Measurements from ENCODE around the gene RNF20. TPM values are rescaled to one million over a fixed set of nuclear protein-coding genes. Genes with fewer than 3 reads are reported as not detected.

The RNF20 gene
- total and polyA plus RNA-seq, 2 donors (not counting 3 experiments of a cell fraction or from before 2014, with no cell fraction given): 6.1 to 33.7 TPM

GRCh38 chr9:101512116-101512515, 21.5 kb upstream of the RNF20 start:
- H4K20me1 ChIP-seq (replicated peaks; ENCODE audit: control insufficient read depth, extremely low read depth, insufficient read depth, low read length): no peaks in the 10 kb centered on the region
- no peaks in the 10 kb centered on the region for H3K79me2 ChIP-seq (ENCODE audit: control insufficient read depth, insufficient read depth, low read length)
- intact Hi-C loops (cut with micrococcal nuclease): no loop called here
- no peaks in the 10 kb centered on the region for H3K36me3 ChIP-seq (ENCODE audit: control insufficient read depth in 2 of 2, extremely low read depth in 1 of 2, insufficient read depth in 2 of 2, low read length in 2 of 2)
- H3K4me1 ChIP-seq (ENCODE audit: control insufficient read depth, extremely low read depth, insufficient read depth, low read length): no peaks in the 10 kb centered on the region
- CTCF ChIA-PET: no interaction called here
- H3K27me3 ChIP-seq (ENCODE audit: control insufficient read depth in 2 of 2, insufficient read depth in 2 of 2, low read length in 2 of 2): no peaks in the 10 kb centered on the region
- no TSS peak for BruUV-seq (replicated peaks)
- no peak for TF ChIP-seq CTCF (IDR thresholded peaks at IDR 0.05; ENCODE audit: extremely low read depth in 1 of 2, insufficient read depth in 1 of 2, low read depth in 1 of 2, low read length in 2 of 2)
- no peak for TF ChIP-seq JUN (IDR thresholded peaks at IDR 0.05; ENCODE audit: borderline replicate concordance, insufficient read depth, insufficient read length, low read depth)
- TF ChIP-seq, protein P1, sequence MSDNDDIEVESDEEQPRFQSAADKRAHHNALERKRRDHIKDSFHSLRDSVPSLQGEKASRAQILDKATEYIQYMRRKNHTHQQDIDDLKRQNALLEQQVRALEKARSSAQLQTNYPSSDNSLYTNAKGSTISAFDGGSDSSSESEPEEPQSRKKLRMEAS (IDR thresholded peaks at IDR 0.05; ENCODE audit: insufficient read depth, insufficient read length): no peak
- no peak for TF ChIP-seq EZH2 (IDR thresholded peaks at IDR 0.05; ENCODE audit: borderline replicate concordance, low read depth, low read length, severe bottlenecking)
- no peak for TF ChIP-seq MYC (IDR thresholded peaks at IDR 0.05; ENCODE audit: low read depth, low read length)
- TF ChIP-seq POLR2A (IDR thresholded peaks at IDR 0.05; ENCODE audit: low read depth, low read length): no peak
- no peak for TF ChIP-seq GATA2 (IDR thresholded peaks at IDR 0.05; ENCODE audit: insufficient read depth, insufficient read length, low read depth, low read length)
- TF ChIP-seq FOS (IDR thresholded peaks at IDR 0.05; ENCODE audit: borderline replicate concordance, insufficient read depth, low read length): no peak
- no peak for TF ChIP-seq POLR2AphosphoS5 (IDR thresholded peaks at IDR 0.05; ENCODE audit: insufficient read depth, low read depth, low read length)
- no peak overlapping the region for H2AFZ ChIP-seq (ENCODE audit: low read depth, low read length)
- DNase-seq (ENCODE audit: low read depth, low spot score) (no peak), FAIRE-seq (no peak)
- POLR2A ChIA-PET: no interaction called here
- H3K4me2 ChIP-seq (ENCODE audit: insufficient read depth, low read length): no peak overlapping the region
- no peak overlapping the region for H3K27ac ChIP-seq (ENCODE audit: insufficient read depth, low read depth, low read length)
- no peak overlapping the region for H3K4me3 ChIP-seq (replicated peaks in 1 of 3; ENCODE audit: insufficient read depth in 1 of 3, low read depth in 1 of 3, low read length in 3 of 3)
- H3K9me1 ChIP-seq (replicated peaks; ENCODE audit: control insufficient read depth, extremely low read depth, insufficient read depth, low read length): no peaks in the 10 kb centered on the region
- no peaks in the 10 kb centered on the region for H3K9me3 ChIP-seq (replicated peaks; ENCODE audit: control insufficient read depth, insufficient read depth, low read length)
- no peak overlapping the region for H3K9ac ChIP-seq (replicated peaks; ENCODE audit: extremely low read depth, insufficient read depth, low read length)
- dilution Hi-C loops (cut with MboI; ENCODE audit: extremely low pct_ligation_motif_present, low sequenced_read_pairs): no loop called here
